Erythroblast (primary cell): Measurements from ENCODE around the gene MYO16.

Experiments
- GATA1 ChIP-seq: IDR thresholded peaks from 2 replicates; pipeline ENCODE4 v1.6.1; 2011; ENCODE audit warnings: low read depth, mild to moderate bottlenecking, control low read depth, low read length, moderate library complexity
- POLR2A ChIP-seq: IDR thresholded peaks from 2 replicates; pipeline ENCODE4 v1.6.1; 2011; ENCODE audit warnings: mild to moderate bottlenecking, low read length

- TF ChIP-seq POLR2A = no peak
- no peak for TF ChIP-seq GATA1
Measured at GRCh38 chr13:109249780-109250528, 620.5 kb downstream of the MYO16 start.
